Gastrocnemius medialis (tissue), 4 donors: ENCODE measurements around the gene TDRD7.

Source experiments
- POLR2A ChIP-seq, 2 donors: fragments of 450-650 bp; IDR thresholded peaks; one replicate each; pipeline ENCODE4 v1.6.1; 2017; ENCODE audit warnings: antibody characterized with exemption in 2 of 2, mild to moderate bottlenecking in 2 of 2, moderate library complexity in 2 of 2
- TF ChIP-seq, protein P1 (sequence below), 5 experiments: fragments of 450-650 bp in 3 of 5; fragments of 200-600 bp in 2 of 5; sonication (generic) in 2 of 5; IDR thresholded peaks in 4 of 5; conservative IDR thresholded peaks in 1 of 5; 1 replicate in 4 of 5; 2 replicates in 1 of 5; pipeline ENCODE4 v1.5.1; 2016 to 2019; ENCODE audit warnings: antibody characterized with exemption in 5 of 5, mild to moderate bottlenecking in 3 of 5, moderate library complexity in 3 of 5

DNA sequence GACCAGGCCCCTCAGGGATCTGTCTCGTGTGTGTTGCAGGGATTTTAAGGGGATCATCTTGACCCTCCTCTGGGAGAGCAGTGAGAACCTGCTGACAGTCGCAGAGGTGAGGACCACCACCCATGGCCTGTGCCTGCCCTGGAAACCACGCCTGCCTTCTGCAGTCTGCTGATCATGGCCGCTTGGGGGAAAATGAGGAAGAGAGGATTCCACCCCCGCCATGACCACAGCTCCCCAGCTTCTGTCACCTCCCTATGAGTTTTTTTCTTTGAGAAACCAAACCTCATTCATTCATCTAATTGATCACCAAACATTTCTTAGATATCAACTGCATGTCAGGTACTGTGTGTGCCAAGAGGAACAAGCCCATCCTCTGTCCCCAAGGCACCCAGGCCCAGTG, 46.3 kb upstream of the TDRD7 start:
- TF ChIP-seq, protein P1, sequence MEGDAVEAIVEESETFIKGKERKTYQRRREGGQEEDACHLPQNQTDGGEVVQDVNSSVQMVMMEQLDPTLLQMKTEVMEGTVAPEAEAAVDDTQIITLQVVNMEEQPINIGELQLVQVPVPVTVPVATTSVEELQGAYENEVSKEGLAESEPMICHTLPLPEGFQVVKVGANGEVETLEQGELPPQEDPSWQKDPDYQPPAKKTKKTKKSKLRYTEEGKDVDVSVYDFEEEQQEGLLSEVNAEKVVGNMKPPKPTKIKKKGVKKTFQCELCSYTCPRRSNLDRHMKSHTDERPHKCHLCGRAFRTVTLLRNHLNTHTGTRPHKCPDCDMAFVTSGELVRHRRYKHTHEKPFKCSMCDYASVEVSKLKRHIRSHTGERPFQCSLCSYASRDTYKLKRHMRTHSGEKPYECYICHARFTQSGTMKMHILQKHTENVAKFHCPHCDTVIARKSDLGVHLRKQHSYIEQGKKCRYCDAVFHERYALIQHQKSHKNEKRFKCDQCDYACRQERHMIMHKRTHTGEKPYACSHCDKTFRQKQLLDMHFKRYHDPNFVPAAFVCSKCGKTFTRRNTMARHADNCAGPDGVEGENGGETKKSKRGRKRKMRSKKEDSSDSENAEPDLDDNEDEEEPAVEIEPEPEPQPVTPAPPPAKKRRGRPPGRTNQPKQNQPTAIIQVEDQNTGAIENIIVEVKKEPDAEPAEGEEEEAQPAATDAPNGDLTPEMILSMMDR (IDR thresholded peaks at IDR 0.05 in 4 of 5, conservative IDR thresholded peaks at IDR 0.05 in 1 of 5): no peak
- TF ChIP-seq POLR2A (IDR thresholded peaks at IDR 0.05): no peak
